HG02970 (cell line): Measurements from ENCODE around the gene TMEM263.

Experiments used
- ATAC-seq: cut with Tn5 transposase; IDR thresholded peaks from one replicate; pipeline ENCODE4 v1.9.1; 2021; ENCODE audit warnings: mild to moderate bottlenecking, moderate library complexity, moderate number of reproducible peaks; ENCODE audit not compliant: unreplicated experiment, low FRiP score

The TMEM263 gene

DNA sequence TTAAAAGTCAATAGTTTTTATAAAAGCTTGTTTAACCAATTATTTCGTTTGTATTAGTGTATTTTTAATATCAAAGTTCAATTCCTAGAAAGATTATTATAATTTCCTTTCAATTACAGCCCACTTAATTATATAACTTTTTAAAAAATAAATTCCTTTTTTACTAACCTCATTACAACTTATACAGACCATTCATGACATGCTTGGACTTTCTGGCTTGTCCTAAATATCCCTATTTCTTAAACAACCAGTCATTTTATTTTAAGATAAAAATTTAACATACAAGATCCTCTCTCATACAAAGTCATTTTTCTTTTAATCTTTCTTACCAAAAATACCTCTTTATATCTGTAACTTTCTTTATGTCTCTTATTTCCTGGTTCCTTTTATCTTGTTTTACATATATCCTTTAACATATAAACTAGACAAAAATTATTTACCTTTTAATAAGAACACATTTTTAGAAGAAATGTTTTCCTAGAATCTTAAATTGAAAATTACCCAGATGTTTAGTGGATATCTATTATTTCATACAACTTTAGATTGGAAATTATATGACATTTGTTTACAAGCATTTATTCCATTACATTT lies 10.4 kb upstream of the TMEM263 start:
- no peak for ATAC-seq

DNA sequence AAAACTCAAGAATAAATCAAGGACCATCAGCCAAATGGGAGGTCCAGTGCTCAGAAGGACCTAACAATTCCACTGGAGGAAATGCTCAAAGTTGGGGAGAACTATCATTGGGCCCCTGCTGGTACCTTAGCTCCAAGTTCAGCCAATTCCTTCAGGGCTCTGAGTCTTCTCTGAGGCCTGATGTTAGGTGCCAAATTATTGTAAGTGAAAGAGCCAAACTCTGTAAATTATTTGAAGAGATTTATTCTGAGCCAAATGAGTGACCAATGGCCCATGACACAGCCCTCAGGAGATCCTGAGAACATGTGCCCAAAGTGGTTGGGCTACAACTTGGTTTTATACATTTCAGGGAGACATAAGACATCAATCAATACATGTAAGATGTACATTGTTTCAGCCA lies 8.2 kb upstream of the TMEM263 start:
- ATAC-seq: no peak

DNA sequence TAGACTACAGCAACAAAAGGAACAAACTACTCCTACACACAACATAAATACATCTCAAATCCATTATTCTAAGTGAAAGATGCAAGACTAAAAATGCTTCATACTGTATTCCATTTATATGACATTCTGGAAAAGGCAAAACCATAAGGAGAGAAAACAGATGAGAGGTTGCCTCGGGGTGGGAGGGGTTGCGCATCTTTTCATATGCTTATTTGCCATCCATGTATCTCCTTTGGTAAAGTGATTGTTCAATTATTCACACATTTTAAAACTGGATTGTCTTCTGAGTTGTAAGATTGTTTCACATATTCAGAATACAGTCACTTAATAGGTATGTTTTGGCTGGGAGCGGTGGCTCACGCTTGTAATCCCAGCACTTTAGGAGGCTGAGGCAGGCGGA lies 5.1 kb upstream of the TMEM263 start:
- ATAC-seq: no peak

DNA sequence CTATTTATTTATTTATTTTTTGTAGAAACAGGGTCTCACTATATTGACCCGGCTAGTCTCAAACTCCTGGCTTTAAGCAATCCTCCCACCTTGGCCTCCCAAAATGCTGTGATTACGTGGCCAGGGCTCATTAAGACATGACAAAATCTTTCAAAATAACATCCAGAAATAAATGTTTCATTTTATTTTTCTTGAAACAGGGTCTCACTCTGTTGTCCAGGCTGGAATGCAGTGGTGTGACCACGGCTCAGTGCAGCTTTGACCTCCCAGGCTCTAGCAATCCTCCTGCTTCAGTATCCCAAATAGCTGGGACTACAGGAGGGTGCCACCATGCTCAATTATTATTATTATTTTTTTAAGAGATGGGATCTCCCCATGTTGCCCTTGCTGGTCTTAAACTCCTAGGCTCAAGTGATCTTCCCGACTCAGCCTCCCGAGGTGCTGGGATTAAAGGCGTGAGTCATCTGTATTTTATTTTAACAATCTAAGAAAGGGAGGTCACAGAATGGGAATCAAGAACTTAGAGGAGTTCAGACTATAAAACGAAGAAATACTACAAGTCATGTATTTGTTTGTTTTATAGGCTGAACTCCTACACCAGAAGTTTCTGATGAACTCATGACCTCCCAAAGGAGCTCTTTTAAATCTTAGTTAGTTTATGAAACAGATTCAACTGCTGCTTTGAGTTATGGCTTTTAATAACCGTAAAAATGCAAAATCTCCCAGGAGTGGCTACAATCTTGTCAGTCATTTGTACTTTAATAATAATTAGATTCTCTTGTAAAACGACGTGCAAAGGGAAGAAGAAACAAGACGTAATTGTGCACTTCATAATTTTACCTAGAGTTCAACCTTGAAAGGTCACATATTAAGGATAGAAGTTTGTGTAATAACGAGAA lies 2.1 kb upstream of the TMEM263 start:
- no peak for ATAC-seq

DNA sequence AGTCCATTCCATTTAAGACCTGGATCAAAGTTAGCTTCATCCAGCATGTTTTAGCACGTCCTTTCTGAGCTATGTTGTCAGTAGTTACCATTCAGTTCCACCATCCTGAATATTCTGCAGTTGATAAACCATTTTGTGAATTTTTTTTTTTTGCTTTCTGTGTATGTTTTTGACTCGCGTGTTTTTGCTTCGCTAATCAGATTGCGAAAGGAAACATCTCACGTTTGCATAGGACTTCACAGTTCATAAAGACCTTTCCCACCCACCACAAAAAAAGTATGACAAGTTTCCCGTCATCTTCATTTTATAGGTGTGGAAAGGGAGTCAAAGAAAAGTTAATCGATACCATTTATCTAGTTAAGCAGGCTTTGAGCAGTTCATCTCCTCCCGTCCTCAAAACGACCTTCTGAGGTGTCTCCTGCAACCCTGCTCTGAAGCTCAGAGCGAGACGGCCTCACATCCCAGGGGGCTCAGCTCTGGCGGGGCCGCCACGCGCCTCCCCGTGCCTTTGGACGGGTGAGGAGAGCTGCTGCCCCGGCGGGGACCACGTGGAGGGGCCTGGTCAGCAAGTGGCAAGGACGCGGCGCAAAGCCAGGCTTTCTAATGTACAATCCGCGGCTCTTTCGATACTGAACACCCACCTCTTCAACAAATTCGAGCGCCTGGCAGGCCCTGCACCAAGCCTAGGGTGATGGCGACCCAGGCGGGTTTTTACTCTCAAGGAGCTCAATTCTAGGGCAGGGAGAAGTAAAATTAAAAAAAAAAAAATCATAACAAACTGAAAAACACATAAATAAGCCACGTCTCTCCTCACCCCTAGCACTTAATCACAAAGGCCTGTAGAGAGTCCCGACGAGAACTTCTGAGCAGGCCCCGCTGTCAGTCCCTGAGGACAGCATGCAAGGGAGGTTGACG lies 988 bp upstream of the TMEM263 start:
- ATAC-seq: peak; percentile 26

DNA sequence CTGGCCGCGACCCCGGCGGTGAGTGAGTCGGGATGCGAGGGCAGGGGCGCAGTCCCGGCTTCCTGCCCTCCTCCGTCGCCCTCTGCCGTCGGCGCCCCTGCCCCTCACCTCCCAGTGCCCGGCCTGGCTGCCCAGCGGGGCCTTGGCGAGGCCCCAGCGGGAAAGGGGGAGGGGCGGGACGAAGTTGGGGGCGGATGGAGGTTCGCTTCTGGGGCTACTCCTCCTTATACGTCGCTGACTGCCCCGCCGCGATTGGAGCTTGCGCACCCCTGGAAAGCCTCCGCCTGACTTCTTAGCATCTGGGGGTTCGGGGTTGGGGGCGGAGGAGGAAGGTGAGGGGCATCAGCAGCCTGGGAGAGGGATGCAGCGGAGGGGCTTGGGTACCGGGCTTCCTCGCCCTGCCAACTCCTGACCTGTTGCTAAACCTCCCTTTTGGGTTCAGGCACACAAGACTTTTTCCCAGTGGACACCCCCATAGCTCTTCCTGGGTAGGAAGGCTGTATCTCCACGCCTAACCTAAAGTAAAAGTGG lies 406 bp downstream of the TMEM263 start:
- ATAC-seq: no peak

DNA sequence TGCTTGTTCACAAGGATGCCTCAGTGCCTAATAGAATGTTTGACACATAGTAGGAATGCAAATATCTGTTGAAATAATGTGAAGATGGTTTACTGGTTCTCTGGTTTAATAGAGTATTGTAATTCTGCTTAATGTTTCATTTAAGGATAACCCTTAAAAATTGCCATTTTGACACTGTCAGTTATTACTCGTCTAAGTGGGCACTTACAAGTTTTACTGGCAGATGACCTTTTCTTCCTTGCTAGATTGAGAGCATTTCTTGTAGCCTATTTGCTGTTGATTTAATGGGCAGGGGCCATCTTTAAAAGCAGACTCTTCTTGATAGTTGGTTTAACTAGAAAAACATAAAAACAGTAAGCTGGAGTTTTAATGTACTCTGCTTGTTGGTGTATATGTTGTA lies 1.9 kb downstream of the TMEM263 start:
- ATAC-seq: no peak

DNA sequence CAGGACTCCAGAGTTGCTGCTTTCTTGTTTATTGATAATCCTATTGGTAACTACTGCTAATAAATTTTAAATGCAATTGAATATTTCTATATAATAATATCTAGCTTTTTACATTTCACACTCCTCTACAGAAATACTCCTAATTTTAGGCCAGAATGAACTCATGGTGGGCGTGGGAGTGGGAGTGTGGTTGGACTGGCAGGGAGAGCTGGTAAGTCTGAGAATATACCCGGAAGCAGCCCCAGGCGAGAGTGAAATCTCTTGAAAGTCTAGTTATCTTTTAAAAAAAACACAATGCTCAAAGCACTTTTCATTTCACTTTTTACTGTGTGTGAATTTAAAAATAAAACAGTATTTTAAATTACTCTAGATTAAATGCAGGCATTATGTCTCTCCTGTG lies 4.7 kb downstream of the TMEM263 start:
- ATAC-seq: no peak

DNA sequence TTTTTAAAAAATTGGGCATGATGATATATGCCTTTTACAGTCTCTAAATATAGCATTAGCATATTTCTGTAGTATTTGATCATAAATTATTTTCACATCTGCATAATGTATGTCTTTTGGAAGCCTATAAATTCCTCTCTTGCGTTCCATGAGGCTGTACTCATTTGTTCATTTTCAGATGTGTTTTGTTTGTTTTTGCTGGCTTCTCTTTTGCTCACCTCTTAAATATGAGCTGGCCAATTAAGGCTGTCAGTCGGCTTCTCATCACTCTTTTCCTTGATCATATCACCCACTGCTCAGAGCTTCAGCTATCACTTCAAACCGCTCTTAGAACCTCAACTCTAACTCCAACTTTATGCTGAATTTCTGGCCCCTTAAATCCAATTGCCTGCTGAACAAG lies 6.6 kb downstream of the TMEM263 start:
- ATAC-seq: no peak

DNA sequence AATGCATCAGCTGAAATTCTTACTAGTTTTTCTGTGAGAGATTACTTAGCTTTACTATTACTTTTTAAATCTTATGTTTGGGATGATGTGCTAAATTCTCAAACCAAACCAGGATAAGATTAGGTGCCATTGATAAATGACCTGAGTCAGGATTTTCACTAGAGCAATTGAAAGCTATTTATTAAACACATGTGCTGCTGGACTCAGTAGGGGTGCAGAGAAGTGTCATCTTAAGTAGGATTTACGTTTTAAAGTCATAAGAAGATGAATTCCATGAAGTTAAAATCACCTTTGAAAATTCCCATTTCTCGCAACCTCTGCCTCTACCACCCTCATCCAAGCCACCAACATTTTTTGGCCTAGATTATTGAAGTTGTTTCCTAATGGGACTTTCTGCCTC lies 8.8 kb downstream of the TMEM263 start:
- no peak for ATAC-seq

DNA sequence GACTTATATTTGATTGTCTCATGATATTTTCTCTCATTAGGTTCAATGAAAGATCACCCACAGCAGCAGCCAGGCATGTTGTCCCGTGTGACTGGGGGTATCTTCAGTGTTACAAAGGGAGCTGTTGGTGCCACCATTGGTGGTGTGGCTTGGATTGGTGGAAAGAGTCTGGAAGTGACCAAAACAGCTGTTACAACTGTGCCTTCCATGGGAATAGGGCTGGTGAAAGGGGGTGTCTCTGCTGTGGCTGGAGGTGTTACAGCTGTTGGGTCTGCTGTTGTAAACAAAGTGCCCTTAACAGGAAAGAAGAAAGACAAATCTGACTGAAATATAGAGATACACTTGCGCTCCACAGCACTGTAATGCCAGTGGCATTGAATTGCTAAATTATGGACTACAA lies 15.4 kb downstream of the TMEM263 start:
- ATAC-seq: no peak

DNA sequence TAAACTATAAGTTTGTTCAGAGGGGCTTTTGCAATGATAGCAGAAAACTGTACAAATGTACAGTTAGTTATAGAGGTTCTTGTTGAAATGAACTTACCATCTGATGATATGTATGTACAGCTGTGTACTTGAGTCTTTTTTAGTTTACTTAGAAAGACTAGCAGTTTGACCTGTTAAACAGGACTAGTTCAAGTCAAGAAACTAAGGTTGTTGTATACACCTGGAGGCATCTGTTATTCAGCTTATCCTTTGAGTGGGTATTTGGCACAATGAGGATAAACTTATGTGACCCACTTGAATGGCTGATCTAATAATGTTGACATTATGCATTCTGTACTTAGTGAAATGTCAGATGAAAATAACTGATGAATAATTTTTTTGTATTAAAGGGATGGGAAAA lies 17.8 kb downstream of the TMEM263 start:
- no peak for ATAC-seq

DNA sequence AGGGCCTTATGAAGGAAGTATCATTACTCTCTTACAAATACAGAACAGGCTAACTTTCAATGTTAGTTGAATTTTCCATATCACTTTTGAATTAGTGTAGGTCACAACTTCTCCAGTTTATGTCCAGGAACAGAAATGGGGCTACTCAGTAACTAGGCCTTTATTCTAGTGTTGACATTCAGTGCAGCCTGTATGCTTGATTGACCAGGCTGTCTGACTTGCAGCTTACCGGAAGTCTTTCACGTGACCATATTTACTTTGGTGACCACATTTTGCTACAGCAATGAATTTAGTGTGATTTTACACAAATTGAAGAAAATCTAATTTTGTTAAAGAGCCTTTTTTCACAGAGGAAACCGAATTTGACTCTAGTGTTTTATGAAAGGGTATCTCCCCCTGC lies 18.8 kb downstream of the TMEM263 start:
- ATAC-seq: no peak

DNA sequence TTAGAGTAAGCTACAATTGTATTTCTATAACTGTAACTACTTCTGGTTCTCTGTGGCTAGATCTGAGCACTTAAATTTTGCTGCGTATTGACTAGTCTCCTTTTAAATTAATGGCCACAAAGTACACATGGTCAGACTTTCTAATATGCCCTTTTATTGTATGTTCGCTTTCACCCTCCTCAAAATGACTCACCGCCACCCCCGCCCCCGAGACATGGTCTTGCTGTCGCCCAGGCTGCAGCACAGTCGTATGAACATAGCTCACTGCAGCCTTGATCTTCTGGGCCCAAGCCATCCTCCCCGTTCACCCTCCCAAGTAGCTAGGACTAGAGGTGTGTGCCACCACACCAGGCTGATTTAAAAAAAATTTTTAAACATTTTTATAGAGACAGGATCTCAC lies 19.4 kb downstream of the TMEM263 start:
- ATAC-seq: no peak

DNA sequence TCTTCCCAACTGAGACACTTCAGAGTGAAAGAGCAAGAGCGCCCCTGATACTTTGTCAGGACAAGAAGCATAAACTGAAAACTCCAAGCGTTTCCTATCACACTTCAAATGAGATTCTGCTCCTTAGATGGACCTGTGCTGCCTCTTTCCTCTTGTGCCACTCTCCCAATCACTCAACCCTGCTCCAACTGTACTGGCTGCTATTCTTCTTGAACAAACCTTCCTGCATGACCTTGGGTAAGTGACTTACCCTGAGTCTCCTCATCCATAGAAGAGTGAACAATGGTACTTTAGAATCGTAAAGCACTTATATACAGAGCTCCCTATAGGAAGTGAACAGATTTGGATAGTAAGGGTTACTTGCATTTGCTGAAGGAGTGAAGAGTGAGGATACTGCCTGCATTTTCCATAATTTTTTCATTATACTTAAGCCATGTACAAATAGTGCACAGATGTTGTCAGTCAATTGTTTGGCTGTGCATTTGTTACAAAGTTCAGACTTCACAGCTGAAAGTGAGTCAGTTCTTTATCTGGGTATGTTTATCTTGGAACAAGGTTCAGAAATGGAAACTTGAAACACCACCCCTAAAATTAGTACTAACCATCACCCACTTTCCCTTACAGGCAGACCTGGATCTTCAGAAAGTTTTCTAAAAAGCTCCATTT lies 20.4 kb downstream of the TMEM263 start:
- ATAC-seq: no peak

DNA sequence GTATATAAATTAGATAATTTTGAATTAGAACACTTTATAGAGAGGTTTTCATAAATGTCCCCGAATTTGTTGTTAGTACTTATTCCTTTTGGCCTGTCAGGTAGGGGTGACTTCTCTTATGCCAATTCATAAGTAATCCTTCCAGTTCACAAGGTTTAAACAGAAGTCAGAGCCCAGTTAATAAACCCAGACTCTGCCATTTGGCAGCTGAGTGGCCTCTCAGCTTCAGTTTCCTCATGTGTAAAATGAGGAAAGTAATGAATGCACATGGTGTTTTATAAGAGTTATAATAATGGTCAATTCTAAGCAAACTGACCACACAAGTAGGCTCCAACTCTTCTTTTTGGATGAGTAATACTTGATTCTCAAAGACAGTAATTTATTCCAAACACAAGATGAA lies 21.0 kb downstream of the TMEM263 start:
- ATAC-seq: no peak

DNA sequence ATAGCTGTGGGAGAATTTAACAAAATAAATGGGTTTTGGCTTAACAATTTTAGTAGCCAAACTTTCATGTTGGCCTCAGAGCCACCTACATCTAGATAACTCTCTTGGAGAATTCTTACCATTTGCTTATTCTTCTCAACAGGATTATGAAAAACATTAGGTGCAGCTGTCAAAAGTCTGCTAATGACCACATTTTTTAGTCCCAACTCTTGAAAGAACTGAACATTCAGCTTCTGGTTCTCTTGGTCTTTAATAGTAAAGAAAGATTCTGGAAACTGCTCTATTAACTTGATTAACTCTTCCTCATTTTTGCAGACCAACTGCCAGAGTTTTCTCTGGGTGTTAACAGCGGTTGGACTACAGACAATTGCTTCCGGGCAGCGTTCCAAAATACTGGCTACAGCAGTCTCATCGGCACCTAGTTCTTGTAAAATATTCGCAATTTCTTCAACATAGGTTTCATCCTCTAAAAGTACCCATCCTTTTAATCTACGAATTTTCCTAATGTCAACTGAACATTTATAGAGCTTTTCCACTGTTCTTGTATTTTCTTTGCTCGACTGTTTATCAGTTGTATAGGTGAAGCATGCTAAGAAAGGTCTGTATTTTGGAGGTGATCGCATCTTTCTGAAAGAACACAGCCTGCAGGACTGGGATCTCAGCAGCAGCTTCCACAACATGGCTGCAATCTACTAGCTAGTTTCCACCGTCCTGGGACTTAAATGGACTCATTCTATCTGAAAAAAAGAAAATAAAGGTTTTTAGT lies 22.5 kb downstream of the TMEM263 start:
- ATAC-seq: no peak

DNA sequence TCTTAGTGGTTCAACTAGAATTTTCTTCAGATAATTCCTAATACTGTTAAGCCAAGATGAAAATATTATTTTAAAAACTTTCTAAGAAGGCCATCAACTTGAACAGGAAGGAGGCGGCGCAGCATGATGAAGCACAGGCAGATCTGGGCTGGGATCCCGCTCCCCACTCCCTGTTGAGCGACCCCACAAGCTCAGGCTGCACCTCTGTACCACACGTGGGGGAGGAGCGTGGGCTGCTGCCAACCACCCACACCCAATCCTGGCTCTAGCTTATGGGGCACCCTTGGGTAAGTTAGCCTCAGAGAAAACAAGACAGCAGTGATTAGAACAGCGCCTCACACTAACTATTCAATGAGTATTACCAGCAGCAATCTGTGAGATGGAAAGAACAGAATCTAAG lies 25.2 kb downstream of the TMEM263 start:
- ATAC-seq: no peak

DNA sequence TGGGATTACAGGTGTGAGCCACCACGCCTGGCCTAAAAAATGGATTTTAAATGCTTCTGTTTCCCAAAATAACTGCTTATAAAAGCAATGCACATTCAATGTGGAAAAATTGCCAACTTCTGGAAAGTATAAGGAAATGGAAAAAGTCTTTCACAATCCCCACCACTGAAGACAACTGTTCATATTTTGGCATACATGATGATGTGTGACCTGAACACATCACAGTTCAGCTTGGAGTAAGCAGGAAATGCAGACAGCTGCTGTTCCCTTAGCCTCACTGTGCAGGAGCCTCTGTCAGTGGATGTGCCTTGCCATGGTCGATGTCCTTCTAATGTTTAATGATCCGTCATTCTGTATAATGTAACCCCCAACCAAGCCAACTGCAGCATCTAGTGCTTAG lies 26.1 kb downstream of the TMEM263 start:
- ATAC-seq: no peak

DNA sequence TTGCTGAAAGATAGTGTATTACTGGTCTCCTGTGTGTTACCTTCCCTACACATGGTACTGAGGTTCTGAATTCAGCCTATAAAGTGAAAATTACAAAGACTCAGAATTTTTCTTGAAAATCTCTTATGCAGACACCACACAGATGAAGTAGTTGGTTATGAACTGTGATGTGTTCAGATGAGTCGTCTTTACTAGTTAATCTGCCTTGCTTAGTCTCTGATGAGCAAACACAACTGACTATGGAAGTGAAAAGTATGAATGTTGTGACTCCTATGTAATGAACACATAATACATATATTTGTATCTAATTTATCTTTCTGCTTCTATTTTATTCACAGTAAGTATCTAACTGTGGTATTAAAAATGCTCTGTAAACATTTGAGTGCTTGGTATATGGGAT lies 26.5 kb downstream of the TMEM263 start:
- ATAC-seq: no peak
